GM21447 (cell line): Measurements from ENCODE around the gene GSTCD.

Source experiments
- ATAC-seq: cut with Tn5 transposase; IDR thresholded peaks from one replicate; pipeline ENCODE4 v1.9.1; 2021; ENCODE audit not compliant: unreplicated experiment

Gene GSTCD

GRCh38 chr4:105871997-105872396 lies 163.4 kb downstream of the GSTCD start:
- ATAC-seq: no peak

- no peak for ATAC-seq
Measured at GRCh38 chr4:105875233-105875632, 166.6 kb downstream of the GSTCD start.

- no peak for ATAC-seq
Measured at GRCh38 chr4:105878668-105879067, 170.1 kb downstream of the GSTCD start.

GRCh38 chr4:105887508-105887907 lies 178.9 kb downstream of the GSTCD start:
- ATAC-seq: no peak

- ATAC-seq: peak; percentile 34
Measured at GRCh38 chr4:105894660-105895582, 186.3 kb downstream of the GSTCD start, which contains the start of gene NPNT. NPNT (plus strand) TSS chr4:105895471; CDS start chr4:105895653, 182 bp downstream.

- ATAC-seq: peak; percentile 54
Measured at GRCh38 chr4:105895583-105896460, 187.2 kb downstream of the GSTCD start.

GRCh38 chr4:105896461-105896942 lies 187.9 kb downstream of the GSTCD start:
- ATAC-seq: peak; percentile 14
